Lung (tissue), 12 donors: ENCODE results near the gene ATF3. TPM values are rescaled to one million over a fixed set of nuclear protein-coding genes. Genes with fewer than 3 reads are reported as not detected.
A peak's percentile ranks its signal among the peaks of the same experiment; 100 is the strongest.

Experiments used
- ATAC-seq: fragments of 200-7000 bp; cut with Tn5 transposase; one replicate; pipeline ENCODE4 v1.9.1; 2020; ENCODE audit warnings: moderate number of reproducible peaks; ENCODE audit not compliant: insufficient read depth, low FRiP score
- DNase-seq, 3 donors: peaks; one replicate each; pipeline ENCODE4 v3.0.0-alpha.2; 2013 to 2017
- H3K27ac ChIP-seq, 2 donors: one replicate each; pipeline ENCODE4 v1.5.1; 2013; ENCODE audit warnings: mild to moderate bottlenecking in 2 of 2, moderate library complexity in 2 of 2, control low read depth in 1 of 2, inconsistent platforms in 1 of 2, low read depth in 1 of 2, low read length in 1 of 2
- H3K27me3 ChIP-seq, 3 donors: one replicate each; pipeline ENCODE4 v1.5.1; 2013; ENCODE audit warnings: low read length in 2 of 3; ENCODE audit not compliant: control insufficient read depth in 3 of 3, insufficient read depth in 3 of 3
- H3K36me3 ChIP-seq, 4 donors: one replicate each; pipeline ENCODE4 v1.5.1; 2013; ENCODE audit warnings: low read length in 4 of 4, mild to moderate bottlenecking in 1 of 4, moderate library complexity in 1 of 4; ENCODE audit not compliant: control insufficient read depth in 4 of 4, insufficient read depth in 4 of 4
- H3K4me1 ChIP-seq, 5 donors: one replicate each; pipeline ENCODE4 v1.5.1; 2013; ENCODE audit warnings: low read length in 5 of 5, mild to moderate bottlenecking in 2 of 5, moderate library complexity in 1 of 5; ENCODE audit not compliant: control insufficient read depth in 5 of 5, insufficient read depth in 5 of 5
- H3K4me3 ChIP-seq: one replicate; pipeline ENCODE4 v1.5.1; 2013; ENCODE audit warnings: mild to moderate bottlenecking, control low read depth, moderate library complexity
- H3K9ac ChIP-seq, 2 donors: one replicate each; pipeline ENCODE4 v1.5.1; 2013; ENCODE audit warnings: low read length in 2 of 2, control low read depth in 1 of 2; ENCODE audit not compliant: insufficient read depth in 1 of 2
- H3K9me3 ChIP-seq, 4 donors: one replicate each; pipeline ENCODE4 v1.5.1; 2013; ENCODE audit warnings: low read length in 3 of 4, mild to moderate bottlenecking in 1 of 4, moderate library complexity in 1 of 4; ENCODE audit not compliant: control insufficient read depth in 4 of 4, insufficient read depth in 3 of 4
- WGBS, 2 donors: extraction: QIAGEN DNeasy Blood & Tissue Kit; methylation state at CpG; one replicate each; pipeline ENCODE4 v1.1.7; 2013; 5-methylcytosine and 5-hydroxymethylcytosine counted together
- polyA plus RNA-seq, 2 donors: library from polyadenylated mRNA; stranded (reverse); fragments of 200-250 nt; gene quantifications; one replicate each; pipeline ENCODE4 v1.2.1, GENCODE V29; 2013
- total RNA-seq, 2 donors: library from RNA; depleted of rRNA in 1 of 2; stranded (reverse); fragments of >200 nt in 1 of 2; gene quantifications; one replicate each; pipeline ENCODE4 v1.2.1, GENCODE V29; 2014 to 2021
- TF ChIP-seq, protein P1 (sequence below): IDR thresholded peaks from 2 replicates; pipeline ENCODE4 v1.5.1; 2012; ENCODE audit warnings: mild to moderate bottlenecking; ENCODE audit errors: control extremely low read depth, extremely low read depth
- donor health status: control.
- donor health status: control.
- donor health status: Bipolar disorder and iron deficiency.
- donor health status: healthy.
- donor health status: DM: yes; HTN: yes; CAD: no.

ATF3 gene
- total and polyA plus RNA-seq, 4 donors: 15.9 to 44.1 (median 24.4) TPM

DNA sequence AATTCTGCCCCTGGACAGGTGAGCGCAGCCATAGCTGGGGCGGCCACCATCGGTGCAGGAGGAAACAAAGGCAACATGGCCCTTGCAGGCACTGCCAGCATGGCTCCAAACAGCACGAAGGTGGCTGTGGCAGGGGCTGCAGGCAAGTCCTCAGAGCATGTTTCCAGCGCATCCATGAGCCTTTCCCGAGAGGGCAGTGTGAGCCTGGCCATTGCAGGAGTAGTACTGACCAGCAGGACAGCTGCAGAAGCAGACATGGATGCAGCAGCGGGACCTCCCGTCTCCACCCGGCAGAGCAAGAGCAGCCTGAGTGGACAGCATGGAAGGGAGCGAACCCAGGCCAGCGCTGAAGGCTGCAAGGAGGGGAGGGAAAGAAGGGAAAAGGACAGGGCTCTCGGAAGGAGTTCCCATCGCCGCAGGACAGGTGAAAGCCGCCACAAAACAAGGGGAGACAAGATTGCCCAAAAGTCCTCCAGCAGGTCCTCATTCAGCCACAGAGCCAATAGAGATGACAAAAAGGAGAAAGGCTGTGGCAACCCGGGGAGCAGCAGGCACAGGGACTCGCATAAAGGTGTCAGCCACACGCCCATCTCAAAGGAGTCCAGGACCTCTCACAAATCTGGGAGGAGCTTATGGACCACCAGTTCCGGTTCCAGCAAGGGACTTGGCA lies 17.4 kb downstream of the ATF3 start:
- Histone ChIP-seq H3K27ac (no peak overlapping the region), H3K4me1 (peaks cover 0 to 25% (median 17%) of the 10 kb centered on the region in 5 donors), H3K9ac (no peak overlapping the region), H3K36me3 (no peaks in the 10 kb centered on the region), H3K9me3 (no peaks in the 10 kb centered on the region), H3K4me3 (no peak overlapping the region), H3K27me3 (peaks cover 0 to 3% (median 0%) of the 10 kb centered on the region in 3 donors)
- TF ChIP-seq, protein P1, sequence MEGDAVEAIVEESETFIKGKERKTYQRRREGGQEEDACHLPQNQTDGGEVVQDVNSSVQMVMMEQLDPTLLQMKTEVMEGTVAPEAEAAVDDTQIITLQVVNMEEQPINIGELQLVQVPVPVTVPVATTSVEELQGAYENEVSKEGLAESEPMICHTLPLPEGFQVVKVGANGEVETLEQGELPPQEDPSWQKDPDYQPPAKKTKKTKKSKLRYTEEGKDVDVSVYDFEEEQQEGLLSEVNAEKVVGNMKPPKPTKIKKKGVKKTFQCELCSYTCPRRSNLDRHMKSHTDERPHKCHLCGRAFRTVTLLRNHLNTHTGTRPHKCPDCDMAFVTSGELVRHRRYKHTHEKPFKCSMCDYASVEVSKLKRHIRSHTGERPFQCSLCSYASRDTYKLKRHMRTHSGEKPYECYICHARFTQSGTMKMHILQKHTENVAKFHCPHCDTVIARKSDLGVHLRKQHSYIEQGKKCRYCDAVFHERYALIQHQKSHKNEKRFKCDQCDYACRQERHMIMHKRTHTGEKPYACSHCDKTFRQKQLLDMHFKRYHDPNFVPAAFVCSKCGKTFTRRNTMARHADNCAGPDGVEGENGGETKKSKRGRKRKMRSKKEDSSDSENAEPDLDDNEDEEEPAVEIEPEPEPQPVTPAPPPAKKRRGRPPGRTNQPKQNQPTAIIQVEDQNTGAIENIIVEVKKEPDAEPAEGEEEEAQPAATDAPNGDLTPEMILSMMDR: no peak
- ATAC-seq (no peak), DNase-seq (no peak)
- 94 to 97% methylated on average over 19 of the region's 19 CpGs for WGBS, 2 donors

DNA sequence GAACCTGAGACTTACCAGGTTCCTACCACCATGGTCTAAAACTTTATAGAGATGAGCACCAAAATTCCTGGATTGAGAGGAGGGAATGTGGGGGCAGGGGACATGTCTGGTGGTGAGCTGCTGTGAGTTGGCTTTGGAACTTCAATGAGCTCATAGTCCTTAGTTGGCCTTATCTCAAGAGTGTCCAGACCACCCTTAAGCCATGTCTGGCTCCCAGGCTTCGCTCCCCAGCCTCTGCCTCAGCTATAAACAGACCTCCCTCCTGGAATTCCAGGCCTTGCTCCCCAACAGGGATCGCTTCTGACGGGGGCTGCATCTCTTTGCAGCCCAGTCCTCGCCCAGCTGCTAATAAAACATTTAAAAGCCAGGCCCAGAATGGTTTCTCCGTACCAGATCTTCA lies 19.5 kb downstream of the ATF3 start:
- Histone ChIP-seq H3K4me3 (no peak overlapping the region), H3K9me3 (no peaks in the 10 kb centered on the region), H3K27ac (no peak overlapping the region), H3K36me3 (no peaks in the 10 kb centered on the region), H3K9ac (no peak overlapping the region), H3K4me1 (peaks cover 0 to 25% (median 17%) of the 10 kb centered on the region in 5 donors), H3K27me3 (peaks cover 0 to 3% (median 0%) of the 10 kb centered on the region in 3 donors)
- TF ChIP-seq, protein P1: no peak
- DNase-seq: peak; percentile 41 to 68 (median 47)
- ATAC-seq: no peak
- WGBS, 2 donors: 91 to 95% methylated on average over 5 of the region's 5 CpGs

DNA sequence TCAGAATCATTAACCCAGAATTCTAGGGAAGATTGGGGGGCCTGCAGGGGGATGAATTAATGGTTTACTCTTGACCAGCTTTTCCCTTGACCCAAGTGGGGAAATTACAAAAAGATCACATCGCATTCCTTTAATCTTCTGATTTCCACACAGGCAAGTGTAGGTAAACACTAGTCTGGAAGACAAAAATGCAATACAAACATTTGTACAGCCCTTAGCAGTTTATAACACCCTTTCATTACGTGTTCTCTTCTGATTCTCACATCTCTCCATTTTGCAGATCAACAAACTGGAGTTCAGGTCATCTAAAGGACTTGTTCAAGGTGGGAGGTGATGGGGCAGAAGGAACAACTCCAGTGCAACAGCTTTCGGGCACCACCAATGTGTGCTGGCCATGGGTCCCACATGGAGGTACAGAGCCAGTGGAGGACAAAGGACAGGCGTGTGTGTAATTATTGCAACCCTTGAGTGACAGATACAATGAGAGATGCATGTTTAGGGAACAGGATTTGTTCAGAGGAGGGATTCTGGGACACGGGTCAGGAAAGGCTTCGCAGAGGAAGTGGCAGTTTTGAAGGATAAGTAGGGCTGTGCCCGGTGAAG lies 20.4 kb downstream of the ATF3 start:
- peaks cover 0 to 3% (median 0%) of the 10 kb centered on the region in 3 donors for H3K27me3 ChIP-seq
- 71 to 79% methylated on average over 7 of the region's 7 CpGs for WGBS, 2 donors
- H3K9ac ChIP-seq: no peak overlapping the region
- peak in 2 of 3 donors; percentile 38 to 44 for DNase-seq
- no peaks in the 10 kb centered on the region for H3K36me3 ChIP-seq
- H3K27ac ChIP-seq: no peak overlapping the region
- no peak for ATAC-seq
- TF ChIP-seq, protein P1: no peak
- no peak overlapping the region for H3K4me3 ChIP-seq
- H3K9me3 ChIP-seq: no peaks in the 10 kb centered on the region
- peaks cover 0 to 25% (median 17%) of the 10 kb centered on the region in 5 donors for H3K4me1 ChIP-seq
